Neural cell (in vitro differentiated cells): ENCODE measurements around the gene CERKL. TPM values are rescaled to one million over a fixed set of nuclear protein-coding genes. Genes with fewer than 3 reads are reported as not detected.

Source experiments
- H2AFZ ChIP-seq: fragments of 200-600, 300-800 bp; sonication (generic), shearing (Covaris generic); 2 replicates; pipeline ENCODE4 v1.6.0; 2014; ENCODE audit warnings: low read depth, mild to moderate bottlenecking, antibody characterized with exemption, low read length, moderate library complexity
- H3F3A ChIP-seq: fragments of 200-600 bp; shearing (Covaris generic); 2 replicates; pipeline ENCODE4 v1.6.1; 2016; ENCODE audit warnings: mild to moderate bottlenecking, moderate library complexity, mixed read lengths, antibody characterized with exemption, low read length; ENCODE audit not compliant: insufficient read depth, poor library complexity, severe bottlenecking
- H3K27ac ChIP-seq: fragments of 200-600, 300-800 bp; sonication (generic), shearing (Covaris generic); 2 replicates; pipeline ENCODE4 v1.5.1; 2014; ENCODE audit warnings: mild to moderate bottlenecking, low read length, moderate library complexity
- H3K27me3 ChIP-seq: fragments of 300-800, 200-600 bp; sonication (generic), shearing (Covaris generic); 2 replicates; pipeline ENCODE4 v1.6.0; 2014; ENCODE audit warnings: mild to moderate bottlenecking, low read depth, low read length, moderate library complexity; ENCODE audit not compliant: insufficient read depth
- H3K36me3 ChIP-seq: fragments of 300-800, 200-600 bp; sonication (generic), shearing (Covaris generic); 2 replicates; pipeline ENCODE4 v1.5.1; 2014; ENCODE audit warnings: mild to moderate bottlenecking, antibody characterized with exemption, low read length, moderate library complexity; ENCODE audit not compliant: insufficient read depth
- H3K4me2 ChIP-seq: fragments of 300-800, 200-600 bp; sonication (generic), shearing (Covaris generic); 2 replicates; pipeline ENCODE4 v1.6.0; 2014; ENCODE audit warnings: mild to moderate bottlenecking, low read length
- H3K4me3 ChIP-seq: fragments of 300-800, 200-600 bp; sonication (generic), shearing (Covaris generic); 2 replicates; pipeline ENCODE4 v1.5.1; 2014; ENCODE audit warnings: mild to moderate bottlenecking, low read length, moderate library complexity
- H3K79me2 ChIP-seq: fragments of 200-600 bp; shearing (Covaris generic); replicated peaks from 2 replicates; pipeline ENCODE4 v1.6.0; 2014; ENCODE audit warnings: mild to moderate bottlenecking, low read length, moderate library complexity; ENCODE audit not compliant: insufficient read depth
- H3K9ac ChIP-seq: fragments of 300-800, 200-600 bp; sonication (generic), shearing (Covaris generic); 2 replicates; pipeline ENCODE4 v1.6.1; 2016; ENCODE audit warnings: mild to moderate bottlenecking, low read length, mixed read lengths
- H3K9me2 ChIP-seq: fragments of 200-600 bp; shearing (Covaris generic); 2 replicates; pipeline ENCODE4 v1.6.1; 2016; ENCODE audit warnings: mild to moderate bottlenecking, low read length, mixed read lengths; ENCODE audit not compliant: insufficient read depth
- H3K9me3 ChIP-seq: fragments of 200-600, 300-800 bp; sonication (generic), shearing (Covaris generic); 2 replicates; pipeline ENCODE4 v1.6.1; 2016; ENCODE audit warnings: mild to moderate bottlenecking, mixed run types, low read length, moderate library complexity, mixed read lengths
- H4K20me1 ChIP-seq: fragments of 200-600 bp; shearing (Covaris generic); 2 replicates; pipeline ENCODE4 v1.6.1; 2016; ENCODE audit warnings: mild to moderate bottlenecking, mixed run types; ENCODE audit not compliant: insufficient read depth
- EP300 ChIP-seq: fragments of 450-650 bp; conservative IDR thresholded peaks from 2 replicates; pipeline ENCODE4 v1.6.1; 2014; ENCODE audit warnings: antibody characterized with exemption, mild to moderate bottlenecking, moderate library complexity; ENCODE audit not compliant: poor library complexity, severe bottlenecking
- EZH2 ChIP-seq: fragments of 200-600, 300-800 bp; shearing (Covaris generic), sonication (generic); IDR thresholded peaks from 2 replicates; pipeline ENCODE4 v1.6.1; 2014; ENCODE audit warnings: antibody characterized with exemption, low read length, borderline replicate concordance, mild to moderate bottlenecking; ENCODE audit not compliant: insufficient read depth, poor library complexity, severe bottlenecking
- MXI1 ChIP-seq: fragments of 450-650 bp; conservative IDR thresholded peaks from 2 replicates; pipeline ENCODE4 v1.6.1; 2014; ENCODE audit warnings: antibody characterized with exemption, mild to moderate bottlenecking; ENCODE audit not compliant: poor library complexity, severe bottlenecking
- POLR2AphosphoS5 ChIP-seq: IDR thresholded peaks from 2 replicates; pipeline ENCODE4 v1.6.1; 2012
- RAD21 ChIP-seq: fragments of 450-650 bp; conservative IDR thresholded peaks from 2 replicates; pipeline ENCODE4 v1.6.1; 2014; ENCODE audit warnings: antibody characterized with exemption, mild to moderate bottlenecking, moderate library complexity
- REST ChIP-seq: IDR thresholded peaks from 2 replicates; pipeline ENCODE4 v1.6.1; 2012; ENCODE audit warnings: borderline replicate concordance
- SMC3 ChIP-seq: fragments of 450-650 bp; conservative IDR thresholded peaks from 2 replicates; pipeline ENCODE4 v1.6.1; 2014; ENCODE audit warnings: antibody characterized with exemption, mild to moderate bottlenecking, moderate library complexity; ENCODE audit not compliant: poor library complexity
- TAF1 ChIP-seq: IDR thresholded peaks from 2 replicates; pipeline ENCODE4 v1.6.1; 2012; ENCODE audit warnings: low read depth
- polyA plus RNA-seq: library from polyadenylated mRNA; depleted of rRNA; stranded (reverse); fragments of >200 nt; gene quantifications from 2 replicates; pipeline ENCODE4 v1.2.3, GENCODE V29; 2014

The CERKL gene
- polyA plus RNA-seq, 1 donor from 2014 or later = not detected

GRCh38 chr2:181626671-181627070 is 30.2 kb downstream of the CERKL start:
- Histone ChIP-seq H3K9ac (no peak overlapping the region), H3K27me3 (no peaks in the 10 kb centered on the region), H3K9me3 (no peaks in the 10 kb centered on the region), H3K79me2 (no peaks in the 10 kb centered on the region), H2AFZ (no peak overlapping the region), H3F3A (no peaks in the 10 kb centered on the region), H3K9me2 (no peaks in the 10 kb centered on the region), H3K4me3 (no peak overlapping the region), H3K27ac (no peak overlapping the region), H4K20me1 (no peaks in the 10 kb centered on the region), H3K4me2 (no peak overlapping the region), H3K36me3 (no peaks in the 10 kb centered on the region)
- TF ChIP-seq POLR2AphosphoS5 (no peak), REST (no peak), TAF1 (no peak), RAD21 (no peak), MXI1 (no peak), EZH2 (no peak), EP300 (no peak), SMC3 (no peak)

- no peaks in the 10 kb centered on the region for H3K9me2 ChIP-seq
- no peaks in the 10 kb centered on the region for H3K79me2 ChIP-seq
- H3K9me3 ChIP-seq = no peaks in the 10 kb centered on the region
- no peaks in the 10 kb centered on the region for H3K27me3 ChIP-seq
- TF ChIP-seq EZH2 = no peak
- H4K20me1 ChIP-seq = no peaks in the 10 kb centered on the region
- H3K4me2 ChIP-seq = no peak overlapping the region
- H3F3A ChIP-seq = no peaks in the 10 kb centered on the region
- no peak overlapping the region for H2AFZ ChIP-seq
- H3K4me3 ChIP-seq = no peak overlapping the region
- H3K27ac ChIP-seq = no peak overlapping the region
- no peaks in the 10 kb centered on the region for H3K36me3 ChIP-seq
- H3K9ac ChIP-seq = no peak overlapping the region
Measured at GRCh38 chr2:181623159-181623558, 33.7 kb downstream of the CERKL start.

- H3K36me3 ChIP-seq = no peaks in the 10 kb centered on the region
- no peaks in the 10 kb centered on the region for H3K27me3 ChIP-seq
- no peak overlapping the region for H2AFZ ChIP-seq
- no peaks in the 10 kb centered on the region for H3F3A ChIP-seq
- no peak overlapping the region for H3K4me2 ChIP-seq
- no peaks in the 10 kb centered on the region for H3K9me2 ChIP-seq
- no peaks in the 10 kb centered on the region for H3K79me2 ChIP-seq
- no peak overlapping the region for H3K4me3 ChIP-seq
- no peaks in the 10 kb centered on the region for H3K9me3 ChIP-seq
- TF ChIP-seq SMC3 = no peak
- no peak for TF ChIP-seq REST
- TF ChIP-seq POLR2AphosphoS5 = no peak
- no peak overlapping the region for H3K27ac ChIP-seq
- no peak overlapping the region for H3K9ac ChIP-seq
- no peaks in the 10 kb centered on the region for H4K20me1 ChIP-seq
Measured at GRCh38 chr2:181621779-181622490, 35.0 kb downstream of the CERKL start.
